H1 (cell line): ENCODE data around the gene HPN. TPM values are rescaled to one million over a fixed set of nuclear protein-coding genes. Genes with fewer than 3 reads are reported as not detected.
A peak's percentile ranks its signal among the peaks of the same experiment; 100 is the strongest.

Experiments
- CTCF ChIA-PET: fragments of 300-600 bp; sonication (Branson Sonifier 250); formaldehyde crosslinking; loops from one replicate; lab custom pipeline; 2021; ENCODE audit not compliant: partially characterized antibody; lab: Charles Lee
- POLR2A ChIA-PET: fragments of 300-600 bp; sonication (Branson Sonifier 250); formaldehyde crosslinking; loops from one replicate; lab custom pipeline; 2021; ENCODE audit warnings: inconsistent platforms; ENCODE audit not compliant: partially characterized antibody; lab: Charles Lee
- DNase-seq, 2 experiments: peaks; one replicate each; pipeline versions ENCODE4 v3.0.0 to v3.0.0-alpha.2; 2010 to 2022; ENCODE audit warnings: low spot score in 2 of 2, low read depth in 1 of 2, mixed read lengths in 1 of 2
- FAIRE-seq: peaks from 2 replicates; lab custom pipeline; 2011; peaks lifted over from hg19 to GRCh38; lab: Jason Lieb, UNC
- H2AFZ ChIP-seq: 2 replicates; pipeline ENCODE4 v1.8.1; 2012; ENCODE audit warnings: low read length, inconsistent platforms
- H2AK5ac ChIP-seq: 2 replicates; pipeline ENCODE4 v1.6.1; 2013; ENCODE audit warnings: low read depth, low read length
- H2BK120ac ChIP-seq: replicated peaks from 2 replicates; pipeline ENCODE3; 2013; ENCODE audit warnings: low read depth, low read length, inconsistent platforms
- H2BK12ac ChIP-seq: 2 replicates; pipeline ENCODE4 v1.6.1; 2013; ENCODE audit warnings: low read depth, low read length
- H2BK15ac ChIP-seq: 2 replicates; pipeline ENCODE4 v1.6.1; 2013; ENCODE audit warnings: low read length
- H2BK20ac ChIP-seq: 2 replicates; pipeline ENCODE4 v1.6.1; 2013; ENCODE audit warnings: low read length
- H2BK5ac ChIP-seq: 2 replicates; pipeline ENCODE4 v1.6.1; 2013; ENCODE audit warnings: low read depth, low read length
- H3K14ac ChIP-seq: 2 replicates; pipeline ENCODE4 v1.6.1; 2013; ENCODE audit warnings: inconsistent platforms; ENCODE audit not compliant: insufficient read length
- H3K18ac ChIP-seq: 2 replicates; pipeline ENCODE4 v1.6.1; 2013; ENCODE audit warnings: low read length; ENCODE audit errors: extremely low read depth
- H3K23ac ChIP-seq: 2 replicates; pipeline ENCODE4 v1.6.1; 2013; ENCODE audit warnings: inconsistent platforms; ENCODE audit not compliant: insufficient read length
- H3K23me2 ChIP-seq: 2 replicates; pipeline ENCODE4 v1.6.1; 2013; ENCODE audit warnings: low read depth, low read length
- H3K27ac ChIP-seq: 2 replicates; pipeline ENCODE4 v1.6.1; 2011; ENCODE audit warnings: low read depth, low read length, inconsistent platforms
- H3K27me3 ChIP-seq, 4 experiments: replicated peaks in 1 of 4; 1 replicate in 1 of 4; 2 replicates in 3 of 4; pipeline versions ENCODE4 v1.6.1 to v1.8.1; 2011 to 2013; ENCODE audit warnings: low read length in 3 of 4, mild to moderate bottlenecking in 3 of 4, inconsistent platforms in 2 of 4, mixed read lengths in 2 of 4, moderate library complexity in 1 of 4; ENCODE audit not compliant: control insufficient read depth in 3 of 4, insufficient read depth in 3 of 4; ENCODE audit errors: extremely low read depth in 1 of 4
- H3K36me3 ChIP-seq, 4 experiments: 2 replicates each; pipeline versions ENCODE4 v1.6.1 to v1.8.1; 2011 to 2013; ENCODE audit warnings: mild to moderate bottlenecking in 4 of 4, low read length in 3 of 4, moderate library complexity in 2 of 4, control low read depth in 1 of 4, inconsistent platforms in 1 of 4; ENCODE audit not compliant: insufficient read depth in 4 of 4, control insufficient read depth in 2 of 4
- H3K4ac ChIP-seq: replicated peaks from 2 replicates; pipeline ENCODE3; 2013; ENCODE audit warnings: low read length, low read depth, mixed read lengths, inconsistent platforms; ENCODE audit not compliant: insufficient read length
- H3K4me1 ChIP-seq, 4 experiments: replicated peaks in 1 of 4; 1 replicate in 1 of 4; 2 replicates in 3 of 4; pipeline versions ENCODE4 v1.6.1 to v1.8.1; 2011 to 2013; ENCODE audit warnings: low read length in 3 of 4, inconsistent platforms in 2 of 4, mixed read lengths in 1 of 4; ENCODE audit not compliant: insufficient read depth in 4 of 4, control insufficient read depth in 3 of 4
- H3K4me2 ChIP-seq, 2 experiments: 2 replicates each; pipeline versions ENCODE4 v1.6.1 to v1.8.1; 2011 to 2013; ENCODE audit warnings: low read depth in 2 of 2, low read length in 2 of 2, control low read depth in 1 of 2, inconsistent platforms in 1 of 2, mild to moderate bottlenecking in 1 of 2; ENCODE audit not compliant: insufficient read depth in 1 of 2
- H3K4me3 ChIP-seq, 4 experiments: fragments of 200-600, 300-600 bp in 1 of 4; sonication (generic), shearing (Covaris generic), sonication (Bioruptor Twin) in 1 of 4; 2 replicates each; pipeline versions ENCODE4 v1.5.1 to v1.8.1; 2011 to 2016; ENCODE audit warnings: low read length in 4 of 4, low read depth in 3 of 4, control low read depth in 2 of 4, inconsistent platforms in 2 of 4, mild to moderate bottlenecking in 2 of 4, mixed read lengths in 1 of 4, moderate library complexity in 1 of 4; ENCODE audit not compliant: insufficient read depth in 2 of 4; ENCODE audit errors: extremely low read depth in 1 of 4
- H3K56ac ChIP-seq: replicated peaks from 2 replicates; pipeline ENCODE3; 2013; ENCODE audit warnings: low read depth, mild to moderate bottlenecking, mixed read lengths, low read length, inconsistent platforms; ENCODE audit not compliant: insufficient read length
- H3K79me1 ChIP-seq: 2 replicates; pipeline ENCODE4 v1.6.1; 2013; ENCODE audit warnings: low read depth, low read length, control low read depth
- H3K79me2 ChIP-seq, 2 experiments: 2 replicates each; pipeline versions ENCODE4 v1.6.1 to v1.8.1; 2012 to 2013; ENCODE audit warnings: low read length in 2 of 2, mild to moderate bottlenecking in 2 of 2, inconsistent platforms in 1 of 2; ENCODE audit not compliant: insufficient read depth in 2 of 2, control insufficient read depth in 1 of 2
- H3K9ac ChIP-seq, 4 experiments: replicated peaks in 1 of 4; 1 replicate in 1 of 4; 2 replicates in 3 of 4; pipeline versions ENCODE4 v1.6.1 to v1.8.1; 2011 to 2013; ENCODE audit warnings: low read depth in 3 of 4, low read length in 3 of 4, control low read depth in 2 of 4, mild to moderate bottlenecking in 2 of 4, moderate library complexity in 2 of 4, inconsistent platforms in 1 of 4; ENCODE audit errors: extremely low read depth in 1 of 4
- H3K9me3 ChIP-seq, 2 experiments: 2 replicates each; pipeline versions ENCODE4 v1.6.1 to v1.8.1; 2012 to 2013; ENCODE audit warnings: mild to moderate bottlenecking in 2 of 2, moderate library complexity in 2 of 2, control low read depth in 1 of 2, inconsistent platforms in 1 of 2, low read depth in 1 of 2, low read length in 1 of 2, mixed read lengths in 1 of 2; ENCODE audit not compliant: insufficient read depth in 2 of 2
- H4K20me1 ChIP-seq, 2 experiments: replicated peaks in 1 of 2; 2 replicates each; pipeline versions ENCODE3 to v1.8.1; 2011 to 2013; ENCODE audit warnings: inconsistent platforms in 2 of 2, low read length in 2 of 2, mild to moderate bottlenecking in 1 of 2; ENCODE audit not compliant: insufficient read depth in 2 of 2, control insufficient read depth in 1 of 2
- H4K5ac ChIP-seq: 2 replicates; pipeline ENCODE4 v1.6.1; 2013; ENCODE audit warnings: low read length, low read depth, mixed read lengths, inconsistent platforms; ENCODE audit not compliant: insufficient read length
- H4K8ac ChIP-seq: 2 replicates; pipeline ENCODE4 v1.8.0; 2013; ENCODE audit warnings: mild to moderate bottlenecking, moderate library complexity, low read length, inconsistent platforms; ENCODE audit not compliant: insufficient read depth; ENCODE audit errors: extremely low read depth
- H4K91ac ChIP-seq: replicated peaks from 2 replicates; pipeline ENCODE3; 2013; ENCODE audit warnings: low read length, mixed read lengths, inconsistent platforms; ENCODE audit not compliant: insufficient read length
- CBX8 ChIP-seq: fragments of 300-800, 300-1000 bp; sonication (generic); IDR thresholded peaks from 2 replicates; pipeline ENCODE4 v1.7.1; 2016; ENCODE audit warnings: low read depth, low read length, borderline replicate concordance
- CTCF ChIP-seq, 3 experiments: IDR thresholded peaks; 1 replicate in 2 of 3; 2 replicates in 1 of 3; pipeline versions ENCODE4 v1.5.1 to v1.6.1; 2011; ENCODE audit warnings: low read length in 3 of 3, mild to moderate bottlenecking in 3 of 3, inconsistent platforms in 2 of 3, low read depth in 1 of 3, moderate library complexity in 1 of 3; ENCODE audit not compliant: insufficient read depth in 1 of 3; ENCODE audit errors: control extremely low read depth in 1 of 3
- HDAC2 ChIP-seq, 2 experiments: fragments of 300-600 bp in 1 of 2; sonication (generic) in 1 of 2; IDR thresholded peaks; 2 replicates each; pipeline ENCODE4 v1.6.1; 2011 to 2012; ENCODE audit warnings: low read depth in 2 of 2, low read length in 2 of 2, mild to moderate bottlenecking in 2 of 2, moderate library complexity in 2 of 2, borderline replicate concordance in 1 of 2, inconsistent platforms in 1 of 2
- MAFK ChIP-seq: IDR thresholded peaks from 2 replicates; pipeline ENCODE4 v1.6.1; 2012; ENCODE audit warnings: low read depth, mild to moderate bottlenecking, improper control_type of control experiment, low read length
- MAX ChIP-seq: IDR thresholded peaks from 2 replicates; pipeline ENCODE4 v1.6.1; 2012; ENCODE audit warnings: inconsistent platforms
- PHF8 ChIP-seq: fragments of 200-600 bp; sonication (generic); conservative IDR thresholded peaks from 2 replicates; pipeline ENCODE4 v1.7.1; 2012; ENCODE audit warnings: low read depth, mild to moderate bottlenecking, inconsistent platforms, low read length, moderate library complexity
- POLR2A ChIP-seq, 2 experiments: IDR thresholded peaks; 1 replicate in 1 of 2; 2 replicates in 1 of 2; pipeline ENCODE4 v1.6.1; 2011; ENCODE audit warnings: low read depth in 2 of 2, low read length in 2 of 2, mild to moderate bottlenecking in 2 of 2; ENCODE audit errors: control extremely low read depth in 1 of 2
- RAD21 ChIP-seq, 2 experiments: IDR thresholded peaks in 1 of 2; conservative IDR thresholded peaks in 1 of 2; 2 replicates each; pipeline ENCODE4 v1.6.1; 2011; ENCODE audit warnings: low read depth in 2 of 2, low read length in 2 of 2, improper control_type of control experiment in 1 of 2, inconsistent platforms in 1 of 2, mild to moderate bottlenecking in 1 of 2, moderate library complexity in 1 of 2
- RBBP5 ChIP-seq: IDR thresholded peaks from 2 replicates; pipeline ENCODE4 v1.7.1; 2012; ENCODE audit warnings: low read depth, mild to moderate bottlenecking, inconsistent platforms, low read length, moderate library complexity, borderline replicate concordance
- TBP ChIP-seq: IDR thresholded peaks from 2 replicates; pipeline ENCODE4 v1.6.1; 2011; ENCODE audit warnings: low read depth, low read length, improper control_type of control experiment
- WGBS, 2 experiments: shearing (Covaris generic) in 1 of 2; methylation state at CpG; one replicate each; pipeline versions ENCODE4 v1.1.6 to v1.1.7; 2013 to 2015; ENCODE audit warnings: low lambda C conversion rate in 2 of 2, mixed read lengths in 2 of 2, inconsistent platforms in 1 of 2, low coverage in 1 of 2, missing lambda C conversion rate in 1 of 2; ENCODE audit not compliant: insufficient replicate concordance in 2 of 2, insufficient coverage in 1 of 2, insufficient read length in 1 of 2; ENCODE audit errors: extremely low coverage in 1 of 2, missing lambda C conversion rate in 1 of 2; 5-methylcytosine and 5-hydroxymethylcytosine counted together
- polyA plus RNA-seq, 7 experiments: library from polyadenylated mRNA; depleted of rRNA in 3 of 7; stranded (reverse) in 5 of 7; unstranded in 2 of 7; fragments of >200 nt in 5 of 7; fragments of 200-250 nt in 2 of 7; gene quantifications; 1 replicate in 5 of 7; 2 replicates in 1 of 7; 4 replicates in 1 of 7; pipeline versions ENCODE4 v1.2.1 to v1.2.3, GENCODE V29; 2011 to 2013; ENCODE audit warnings: missing spikeins in 2 of 7, mixed read lengths in 2 of 7
- total RNA-seq: library from RNA; stranded (reverse); fragmentation: NEBNext Ultra II Directional; extraction: Animal tissue kit (Norgen Biotek cat#: 25700); gene quantifications from 2 replicates; pipeline ENCODE4 v1.2.1, GENCODE V29; 2021

Gene HPN
- total and polyA plus RNA-seq, 2 of the 8 experiments (the other 6 are each of a cell fraction or from before 2014, with no cell fraction given) = 14.7 to 33.7 TPM

GRCh38 chr19:35073516-35073915, 32.0 kb downstream of the HPN start:
- no peak overlapping the region for H3K9ac ChIP-seq
- H3K27ac ChIP-seq = no peak overlapping the region
- H2AK5ac ChIP-seq = no peak overlapping the region
- 0 out of 2 replicates have a peak overlapping the region, but pooled peaks have one; percentile 72 for H2BK20ac ChIP-seq
- peak overlapping the region; percentile 8; the same call in 1 of the 2 replicates for H2BK15ac ChIP-seq
- H3K79me2 ChIP-seq = no peaks in the 10 kb centered on the region
- peaks cover 3 to 4% of the 10 kb centered on the region in 2 experiments; a peak in 3 of 4 replicates for H3K9me3 ChIP-seq
- H2BK12ac ChIP-seq = no peak overlapping the region
- no peak overlapping the region for H3K4me3 ChIP-seq
- H2AFZ ChIP-seq = no peak overlapping the region
- no peak overlapping the region for H3K14ac ChIP-seq
- no peak overlapping the region for H3K4ac ChIP-seq
- DNase-seq (no peak), FAIRE-seq (no peak)
- no peaks in the 10 kb centered on the region; a peak in 2 of 7 replicates for H3K27me3 ChIP-seq
- 0 out of 2 replicates have a peak overlapping the region, but pooled peaks have one; percentile 44 for H2BK5ac ChIP-seq
- peak overlapping the region; percentile 37 for H4K91ac ChIP-seq
- peaks cover under 1 to 9% (median 8%) of the 10 kb centered on the region in 4 experiments; a peak in 5 of 7 replicates for H3K4me1 ChIP-seq
- WGBS, 2 experiments = 91% methylated on average over 10 of the region's 10 CpGs; no CpG with 5 or more reads in 1 of the 2 experiments
- no peak overlapping the region for H3K4me2 ChIP-seq
- no peaks in the 10 kb centered on the region for H3K79me1 ChIP-seq
- no peaks in the 10 kb centered on the region for H3K36me3 ChIP-seq
- H3K23me2 ChIP-seq = no peaks in the 10 kb centered on the region; the same call in 1 of the 2 replicates
- POLR2A ChIA-PET = no interaction called here
- no peak overlapping the region for H3K56ac ChIP-seq
- H3K23ac ChIP-seq = no peak overlapping the region
- no peak overlapping the region for H4K5ac ChIP-seq
- H2BK120ac ChIP-seq = no peak overlapping the region
- H4K20me1 ChIP-seq = no peaks in the 10 kb centered on the region
- no peak overlapping the region for H3K18ac ChIP-seq
- CTCF ChIA-PET = interaction anchor here (1.3 to 1.4 kb wide), 2 partner anchors 9 to 17 kb away, joined by 6 to 7 read pairs; no protein-coding TSS in a partner anchor
- H4K8ac ChIP-seq = no peak overlapping the region
- no peak for TF ChIP-seq CBX8
- TF ChIP-seq RBBP5 = no peak
- no peak for TF ChIP-seq HDAC2 (IDR thresholded peaks at IDR 0.05; ENCODE audit: borderline replicate concordance in 1 of 2, low read depth in 2 of 2, low read length in 2 of 2)
- TF ChIP-seq MAFK = no peak
- TF ChIP-seq MAX = no peak
- no peak for TF ChIP-seq POLR2A (IDR thresholded peaks at IDR 0.05; ENCODE audit: control extremely low read depth in 1 of 2, low read depth in 2 of 2, low read length in 2 of 2)
- TF ChIP-seq RAD21 (IDR thresholded peaks at IDR 0.05 in 1 of 2, conservative IDR thresholded peaks at IDR 0.05 in 1 of 2; ENCODE audit: low read depth in 2 of 2, low read length in 2 of 2) = no peak
- TF ChIP-seq CTCF (IDR thresholded peaks at IDR 0.05; ENCODE audit: control extremely low read depth in 1 of 3, insufficient read depth in 1 of 3, low read depth in 1 of 3, low read length in 3 of 3) = no peak
- no peak for TF ChIP-seq TBP
- no peak for TF ChIP-seq PHF8
